Neuronal stem cell (in vitro differentiated cells): Measurements from ENCODE around the gene LPO.

Experiments used
- DNase-seq: peaks from one replicate; pipeline ENCODE4 v3.0.0-alpha.2; 2013; ENCODE audit warnings: low spot score
- H2AFZ ChIP-seq: one replicate; pipeline ENCODE4 v1.6.1; 2013; ENCODE audit warnings: mild to moderate bottlenecking, low read length, inconsistent platforms
- H2AK5ac ChIP-seq: 2 replicates; pipeline ENCODE4 v1.6.1; 2013; ENCODE audit warnings: low read depth, mild to moderate bottlenecking, inconsistent platforms, low read length, moderate library complexity, mixed read lengths
- H2BK120ac ChIP-seq: 2 replicates; pipeline ENCODE4 v1.6.1; 2013; ENCODE audit warnings: low read depth, mild to moderate bottlenecking, inconsistent platforms, low read length, moderate library complexity, mixed read lengths
- H2BK12ac ChIP-seq: one replicate; pipeline ENCODE4 v1.6.1; 2013; ENCODE audit warnings: low read length, inconsistent platforms
- H2BK15ac ChIP-seq: 2 replicates; pipeline ENCODE4 v1.6.1; 2013; ENCODE audit warnings: mild to moderate bottlenecking, low read length, inconsistent platforms, mixed read lengths
- H2BK5ac ChIP-seq: one replicate; pipeline ENCODE4 v1.6.1; 2013; ENCODE audit warnings: inconsistent platforms, mild to moderate bottlenecking, low read length, moderate library complexity
- H3K14ac ChIP-seq: one replicate; pipeline ENCODE4 v1.6.1; 2013; ENCODE audit warnings: low read length, inconsistent platforms
- H3K18ac ChIP-seq: 2 replicates; pipeline ENCODE4 v1.6.1; 2013; ENCODE audit warnings: low read length, inconsistent platforms
- H3K23ac ChIP-seq: 2 replicates; pipeline ENCODE4 v1.6.1; 2013; ENCODE audit warnings: low read depth, mild to moderate bottlenecking, mixed read lengths, low read length, inconsistent platforms; ENCODE audit not compliant: poor library complexity
- H3K27ac ChIP-seq: replicated peaks from 3 replicates; pipeline ENCODE4 v1.5.1; 2013; ENCODE audit warnings: low read length, inconsistent platforms
- H3K27me3 ChIP-seq, 3 experiments: 2 replicates each; pipeline ENCODE4 v1.6.1; 2013; ENCODE audit warnings: low read length in 3 of 3, mild to moderate bottlenecking in 2 of 3, inconsistent platforms in 1 of 3, low read depth in 1 of 3, mixed read lengths in 1 of 3, moderate library complexity in 1 of 3; ENCODE audit not compliant: control insufficient read depth in 3 of 3, insufficient read depth in 3 of 3
- H3K36me3 ChIP-seq, 2 donors: replicated peaks in 1 of 2; 2 replicates each; pipeline ENCODE4 v1.6.1; 2013; ENCODE audit warnings: low read length in 2 of 2; ENCODE audit not compliant: control insufficient read depth in 2 of 2, insufficient read depth in 2 of 2
- H3K4ac ChIP-seq: 2 replicates; pipeline ENCODE4 v1.6.1; 2013; ENCODE audit warnings: inconsistent platforms, mild to moderate bottlenecking, low read length, moderate library complexity
- H3K4me1 ChIP-seq, 2 donors: 1 replicate in 1 of 2; 2 replicates in 1 of 2; pipeline ENCODE4 v1.6.1; 2013; ENCODE audit warnings: low read length in 2 of 2, low read depth in 1 of 2; ENCODE audit not compliant: control insufficient read depth in 2 of 2, insufficient read depth in 1 of 2
- H3K4me2 ChIP-seq: one replicate; pipeline ENCODE4 v1.6.1; 2013; ENCODE audit warnings: mild to moderate bottlenecking, low read length, inconsistent platforms; ENCODE audit not compliant: insufficient read depth, poor library complexity, severe bottlenecking
- H3K4me3 ChIP-seq, 2 donors: 2 replicates each; pipeline ENCODE4 v1.5.1; 2013; ENCODE audit warnings: low read length in 2 of 2, mild to moderate bottlenecking in 2 of 2, inconsistent platforms in 1 of 2, moderate library complexity in 1 of 2
- H3K79me1 ChIP-seq: one replicate; pipeline ENCODE4 v1.6.1; 2013; ENCODE audit warnings: low read depth, mild to moderate bottlenecking, inconsistent platforms, low read length, moderate library complexity
- H3K9ac ChIP-seq: one replicate; pipeline ENCODE4 v1.6.1; 2013; ENCODE audit warnings: mild to moderate bottlenecking, low read depth, low read length, inconsistent platforms; ENCODE audit not compliant: poor library complexity
- H3K9me3 ChIP-seq, 2 donors: replicated peaks in 1 of 2; 2 replicates each; pipeline versions ENCODE3 to v1.6.1; 2013; ENCODE audit warnings: low read length in 2 of 2, mild to moderate bottlenecking in 2 of 2, inconsistent platforms in 1 of 2, low read depth in 1 of 2, mixed read lengths in 1 of 2, moderate library complexity in 1 of 2; ENCODE audit not compliant: control insufficient read depth in 2 of 2, insufficient read depth in 1 of 2
- H4K8ac ChIP-seq: one replicate; pipeline ENCODE4 v1.6.1; 2013; ENCODE audit warnings: low read depth, mild to moderate bottlenecking, inconsistent platforms, low read length, moderate library complexity
- H4K91ac ChIP-seq: one replicate; pipeline ENCODE4 v1.6.1; 2013; ENCODE audit warnings: low read length, low read depth, mild to moderate bottlenecking, inconsistent platforms; ENCODE audit not compliant: poor library complexity
- WGBS, 2 donors: extraction: QIAGEN DNeasy Blood & Tissue Kit; methylation state at CpG; one replicate each; pipeline ENCODE4 v1.1.7; 2013; ENCODE audit warnings: missing lambda C conversion rate in 2 of 2, mixed read lengths in 1 of 2; ENCODE audit not compliant: insufficient read length in 2 of 2, insufficient replicate concordance in 1 of 2; ENCODE audit errors: extremely low coverage in 2 of 2; 5-methylcytosine and 5-hydroxymethylcytosine counted together

The LPO gene

GRCh38 chr17:58219007-58219788 is 19.2 kb upstream of the LPO start, which contains the start of gene MKS1:
Gene MKS1 (minus strand): TSS chr17:58219255. CDS start chr17:58219230, 25 bp downstream.
- peak within 1 kb of the TSS; percentile 63 to 93 for H3K4me3 ChIP-seq
- H3K9ac ChIP-seq: peak within 1 kb of the TSS; percentile 85
- H3K36me3 ChIP-seq: peaks cover 7 to 26% of the 10 kb centered on the region in 2 donors
- H3K27me3 ChIP-seq: no peaks in the 10 kb centered on the region
- H2AFZ ChIP-seq: peak within 1 kb of the TSS; percentile 92
- H2AK5ac ChIP-seq: no peak within 1 kb of the TSS
- H2BK12ac ChIP-seq: no peak within 1 kb of the TSS
- H3K23ac ChIP-seq: no peak within 1 kb of the TSS
- no peak within 1 kb of the TSS for H2BK5ac ChIP-seq
- H4K8ac ChIP-seq: no peak within 1 kb of the TSS
- H3K14ac ChIP-seq: no peak within 1 kb of the TSS
- H2BK120ac ChIP-seq: no peak within 1 kb of the TSS
- H3K18ac ChIP-seq: no peak within 1 kb of the TSS
- no peak within 1 kb of the TSS for H2BK15ac ChIP-seq
- H3K4me2 ChIP-seq: peak within 1 kb of the TSS; percentile 87
- no peaks in the 10 kb centered on the region for H3K79me1 ChIP-seq
- H4K91ac ChIP-seq: no peak within 1 kb of the TSS
- peaks cover 0 to 2% of the 10 kb centered on the region in 2 donors for H3K9me3 ChIP-seq
- DNase-seq: peak; percentile 92
- no peak within 1 kb of the TSS for H3K4ac ChIP-seq
- peaks cover 0 to 4% of the 10 kb centered on the region in 2 donors for H3K4me1 ChIP-seq
- no CpG with 5 or more reads among the region's 56 CpGs for WGBS, 2 donors
- H3K27ac ChIP-seq: no peak within 1 kb of the TSS

- Histone ChIP-seq H2AK5ac (no peak overlapping the region), H2AFZ (peak overlapping the region; percentile 92), H3K4me3 (peak overlapping the region in 1 of 2 donors; percentile 63), H2BK15ac (no peak overlapping the region), H3K14ac (no peak overlapping the region), H4K91ac (no peak overlapping the region), H3K18ac (no peak overlapping the region), H3K27ac (no peak overlapping the region), H2BK12ac (no peak overlapping the region), H2BK5ac (no peak overlapping the region), H3K23ac (no peak overlapping the region), H2BK120ac (no peak overlapping the region), H3K9me3 (no peaks in the 10 kb centered on the region), H3K4ac (no peak overlapping the region), H3K27me3 (no peaks in the 10 kb centered on the region), H3K4me1 (peaks cover 0 to 4% of the 10 kb centered on the region in 2 donors), H3K36me3 (peaks cover 4 to 22% of the 10 kb centered on the region in 2 donors), H3K4me2 (no peak overlapping the region), H3K79me1 (no peaks in the 10 kb centered on the region), H4K8ac (no peak overlapping the region), H3K9ac (no peak overlapping the region)
- no CpG with 5 or more reads among the region's 7 CpGs for WGBS, 2 donors
- no peak for DNase-seq
These were observed 18.6 kb upstream of the LPO start for GRCh38 chr17:58219789-58220183.

GRCh38 chr17:58224315-58224714 is 14.1 kb upstream of the LPO start:
- H2BK15ac ChIP-seq: no peak overlapping the region
- H3K14ac ChIP-seq: no peak overlapping the region
- H3K23ac ChIP-seq: no peak overlapping the region
- no peaks in the 10 kb centered on the region for H3K36me3 ChIP-seq
- no peak overlapping the region for H3K27ac ChIP-seq
- H3K27me3 ChIP-seq: peaks cover 0 to 16% (median 0%) of the 10 kb centered on the region in 3 experiments
- no peak overlapping the region for H2BK5ac ChIP-seq
- H3K18ac ChIP-seq: no peak overlapping the region
- H2BK120ac ChIP-seq: no peak overlapping the region
- no CpG with 5 or more reads among the region's 1 CpG for WGBS, 2 donors
- peaks cover 0 to 1% of the 10 kb centered on the region in 2 donors for H3K9me3 ChIP-seq
- H4K91ac ChIP-seq: no peak overlapping the region
- H3K4me1 ChIP-seq: peaks cover 0 to 9% of the 10 kb centered on the region in 2 donors
- H3K79me1 ChIP-seq: no peaks in the 10 kb centered on the region
- no peak overlapping the region for H2BK12ac ChIP-seq
- no peak overlapping the region for H3K4me3 ChIP-seq
- DNase-seq: no peak
- H4K8ac ChIP-seq: no peak overlapping the region
- no peak overlapping the region for H3K4ac ChIP-seq
- H2AFZ ChIP-seq: no peak overlapping the region
- H2AK5ac ChIP-seq: no peak overlapping the region
- no peak overlapping the region for H3K4me2 ChIP-seq
- H3K9ac ChIP-seq: no peak overlapping the region

- Histone ChIP-seq H3K23ac (no peak overlapping the region), H2BK12ac (no peak overlapping the region), H3K27ac (no peak overlapping the region), H4K91ac (no peak overlapping the region), H2AK5ac (no peak overlapping the region), H3K36me3 (no peaks in the 10 kb centered on the region), H4K8ac (no peak overlapping the region), H3K4me1 (peaks cover 0 to 7% of the 10 kb centered on the region in 2 donors), H3K79me1 (no peaks in the 10 kb centered on the region), H3K4me2 (no peak overlapping the region), H2BK15ac (no peak overlapping the region), H2BK5ac (no peak overlapping the region), H3K18ac (no peak overlapping the region), H3K9ac (no peak overlapping the region), H2AFZ (no peak overlapping the region), H3K27me3 (peaks cover 0 to 29% (median 0%) of the 10 kb centered on the region in 3 experiments), H3K4ac (no peak overlapping the region), H2BK120ac (no peak overlapping the region), H3K4me3 (no peak overlapping the region), H3K9me3 (peaks cover 0 to 1% of the 10 kb centered on the region in 2 donors), H3K14ac (no peak overlapping the region)
- no peak for DNase-seq
- WGBS, 2 donors: no CpG with 5 or more reads among the region's 3 CpGs
These were observed 10.7 kb upstream of the LPO start for GRCh38 chr17:58227733-58228132.
